H1 (cell line): ENCODE data around the gene AANAT. TPM values are rescaled to one million over a fixed set of nuclear protein-coding genes. Genes with fewer than 3 reads are reported as not detected.

Source experiments
- CTCF ChIA-PET: fragments of 300-600 bp; sonication (Branson Sonifier 250); formaldehyde crosslinking; loops from one replicate; lab custom pipeline; 2021; ENCODE audit not compliant: partially characterized antibody; lab: Charles Lee
- POLR2A ChIA-PET: fragments of 300-600 bp; sonication (Branson Sonifier 250); formaldehyde crosslinking; loops from one replicate; lab custom pipeline; 2021; ENCODE audit warnings: inconsistent platforms; ENCODE audit not compliant: partially characterized antibody; lab: Charles Lee
- DNase-seq, 2 experiments: peaks; one replicate each; pipeline versions ENCODE4 v3.0.0 to v3.0.0-alpha.2; 2010 to 2022; ENCODE audit warnings: low spot score in 2 of 2, low read depth in 1 of 2, mixed read lengths in 1 of 2
- FAIRE-seq: peaks from 2 replicates; lab custom pipeline; 2011; peaks lifted over from hg19 to GRCh38; lab: Jason Lieb, UNC
- H2AFZ ChIP-seq: 2 replicates; pipeline ENCODE4 v1.8.1; 2012; ENCODE audit warnings: low read length, inconsistent platforms
- H2AK5ac ChIP-seq: 2 replicates; pipeline ENCODE4 v1.6.1; 2013; ENCODE audit warnings: low read depth, low read length
- H2BK120ac ChIP-seq: replicated peaks from 2 replicates; pipeline ENCODE3; 2013; ENCODE audit warnings: low read depth, low read length, inconsistent platforms
- H2BK12ac ChIP-seq: 2 replicates; pipeline ENCODE4 v1.6.1; 2013; ENCODE audit warnings: low read depth, low read length
- H2BK15ac ChIP-seq: 2 replicates; pipeline ENCODE4 v1.6.1; 2013; ENCODE audit warnings: low read length
- H2BK20ac ChIP-seq: 2 replicates; pipeline ENCODE4 v1.6.1; 2013; ENCODE audit warnings: low read length
- H2BK5ac ChIP-seq: 2 replicates; pipeline ENCODE4 v1.6.1; 2013; ENCODE audit warnings: low read depth, low read length
- H3K14ac ChIP-seq: 2 replicates; pipeline ENCODE4 v1.6.1; 2013; ENCODE audit warnings: inconsistent platforms; ENCODE audit not compliant: insufficient read length
- H3K18ac ChIP-seq: 2 replicates; pipeline ENCODE4 v1.6.1; 2013; ENCODE audit warnings: low read length; ENCODE audit errors: extremely low read depth
- H3K23ac ChIP-seq: 2 replicates; pipeline ENCODE4 v1.6.1; 2013; ENCODE audit warnings: inconsistent platforms; ENCODE audit not compliant: insufficient read length
- H3K23me2 ChIP-seq: 2 replicates; pipeline ENCODE4 v1.6.1; 2013; ENCODE audit warnings: low read depth, low read length
- H3K27ac ChIP-seq: 2 replicates; pipeline ENCODE4 v1.6.1; 2011; ENCODE audit warnings: low read depth, low read length, inconsistent platforms
- H3K27me3 ChIP-seq, 4 experiments: replicated peaks in 1 of 4; 1 replicate in 1 of 4; 2 replicates in 3 of 4; pipeline versions ENCODE4 v1.6.1 to v1.8.1; 2011 to 2013; ENCODE audit warnings: low read length in 3 of 4, mild to moderate bottlenecking in 3 of 4, inconsistent platforms in 2 of 4, mixed read lengths in 2 of 4, moderate library complexity in 1 of 4; ENCODE audit not compliant: control insufficient read depth in 3 of 4, insufficient read depth in 3 of 4; ENCODE audit errors: extremely low read depth in 1 of 4
- H3K36me3 ChIP-seq, 4 experiments: 2 replicates each; pipeline versions ENCODE4 v1.6.1 to v1.8.1; 2011 to 2013; ENCODE audit warnings: mild to moderate bottlenecking in 4 of 4, low read length in 3 of 4, moderate library complexity in 2 of 4, control low read depth in 1 of 4, inconsistent platforms in 1 of 4; ENCODE audit not compliant: insufficient read depth in 4 of 4, control insufficient read depth in 2 of 4
- H3K4ac ChIP-seq: replicated peaks from 2 replicates; pipeline ENCODE3; 2013; ENCODE audit warnings: low read length, low read depth, mixed read lengths, inconsistent platforms; ENCODE audit not compliant: insufficient read length
- H3K4me1 ChIP-seq, 4 experiments: replicated peaks in 1 of 4; 1 replicate in 1 of 4; 2 replicates in 3 of 4; pipeline versions ENCODE4 v1.6.1 to v1.8.1; 2011 to 2013; ENCODE audit warnings: low read length in 3 of 4, inconsistent platforms in 2 of 4, mixed read lengths in 1 of 4; ENCODE audit not compliant: insufficient read depth in 4 of 4, control insufficient read depth in 3 of 4
- H3K4me2 ChIP-seq, 2 experiments: 2 replicates each; pipeline versions ENCODE4 v1.6.1 to v1.8.1; 2011 to 2013; ENCODE audit warnings: low read depth in 2 of 2, low read length in 2 of 2, control low read depth in 1 of 2, inconsistent platforms in 1 of 2, mild to moderate bottlenecking in 1 of 2; ENCODE audit not compliant: insufficient read depth in 1 of 2
- H3K4me3 ChIP-seq, 4 experiments: fragments of 200-600, 300-600 bp in 1 of 4; sonication (generic), shearing (Covaris generic), sonication (Bioruptor Twin) in 1 of 4; 2 replicates each; pipeline versions ENCODE4 v1.5.1 to v1.8.1; 2011 to 2016; ENCODE audit warnings: low read length in 4 of 4, low read depth in 3 of 4, control low read depth in 2 of 4, inconsistent platforms in 2 of 4, mild to moderate bottlenecking in 2 of 4, mixed read lengths in 1 of 4, moderate library complexity in 1 of 4; ENCODE audit not compliant: insufficient read depth in 2 of 4; ENCODE audit errors: extremely low read depth in 1 of 4
- H3K56ac ChIP-seq: replicated peaks from 2 replicates; pipeline ENCODE3; 2013; ENCODE audit warnings: low read depth, mild to moderate bottlenecking, mixed read lengths, low read length, inconsistent platforms; ENCODE audit not compliant: insufficient read length
- H3K79me1 ChIP-seq: 2 replicates; pipeline ENCODE4 v1.6.1; 2013; ENCODE audit warnings: low read depth, low read length, control low read depth
- H3K79me2 ChIP-seq, 2 experiments: 2 replicates each; pipeline versions ENCODE4 v1.6.1 to v1.8.1; 2012 to 2013; ENCODE audit warnings: low read length in 2 of 2, mild to moderate bottlenecking in 2 of 2, inconsistent platforms in 1 of 2; ENCODE audit not compliant: insufficient read depth in 2 of 2, control insufficient read depth in 1 of 2
- H3K9ac ChIP-seq, 4 experiments: replicated peaks in 1 of 4; 1 replicate in 1 of 4; 2 replicates in 3 of 4; pipeline versions ENCODE4 v1.6.1 to v1.8.1; 2011 to 2013; ENCODE audit warnings: low read depth in 3 of 4, low read length in 3 of 4, control low read depth in 2 of 4, mild to moderate bottlenecking in 2 of 4, moderate library complexity in 2 of 4, inconsistent platforms in 1 of 4; ENCODE audit errors: extremely low read depth in 1 of 4
- H3K9me3 ChIP-seq, 2 experiments: 2 replicates each; pipeline versions ENCODE4 v1.6.1 to v1.8.1; 2012 to 2013; ENCODE audit warnings: mild to moderate bottlenecking in 2 of 2, moderate library complexity in 2 of 2, control low read depth in 1 of 2, inconsistent platforms in 1 of 2, low read depth in 1 of 2, low read length in 1 of 2, mixed read lengths in 1 of 2; ENCODE audit not compliant: insufficient read depth in 2 of 2
- H4K20me1 ChIP-seq, 2 experiments: replicated peaks in 1 of 2; 2 replicates each; pipeline versions ENCODE3 to v1.8.1; 2011 to 2013; ENCODE audit warnings: inconsistent platforms in 2 of 2, low read length in 2 of 2, mild to moderate bottlenecking in 1 of 2; ENCODE audit not compliant: insufficient read depth in 2 of 2, control insufficient read depth in 1 of 2
- H4K5ac ChIP-seq: 2 replicates; pipeline ENCODE4 v1.6.1; 2013; ENCODE audit warnings: low read length, low read depth, mixed read lengths, inconsistent platforms; ENCODE audit not compliant: insufficient read length
- H4K8ac ChIP-seq: 2 replicates; pipeline ENCODE4 v1.8.0; 2013; ENCODE audit warnings: mild to moderate bottlenecking, moderate library complexity, low read length, inconsistent platforms; ENCODE audit not compliant: insufficient read depth; ENCODE audit errors: extremely low read depth
- H4K91ac ChIP-seq: replicated peaks from 2 replicates; pipeline ENCODE3; 2013; ENCODE audit warnings: low read length, mixed read lengths, inconsistent platforms; ENCODE audit not compliant: insufficient read length
- ASH2L ChIP-seq: fragments of 200-600, 300-600 bp; sonication (generic); IDR thresholded peaks from one replicate; pipeline ENCODE4 v1.7.1; 2017; ENCODE audit warnings: low read length
- CTBP2 ChIP-seq: IDR thresholded peaks from 2 replicates; pipeline ENCODE4 v1.7.0; 2011; ENCODE audit warnings: borderline replicate concordance, mild to moderate bottlenecking, moderate library complexity, mixed read lengths, low read length; ENCODE audit not compliant: insufficient read depth, insufficient read length
- HDAC2 ChIP-seq, 2 experiments: fragments of 300-600 bp in 1 of 2; sonication (generic) in 1 of 2; IDR thresholded peaks; 2 replicates each; pipeline ENCODE4 v1.6.1; 2011 to 2012; ENCODE audit warnings: low read depth in 2 of 2, low read length in 2 of 2, mild to moderate bottlenecking in 2 of 2, moderate library complexity in 2 of 2, borderline replicate concordance in 1 of 2, inconsistent platforms in 1 of 2
- JUND ChIP-seq: IDR thresholded peaks from 2 replicates; pipeline ENCODE4 v1.6.1; 2011; ENCODE audit warnings: mild to moderate bottlenecking, improper control_type of control experiment, low read length
- KDM5A ChIP-seq: fragments of 200-600 bp; IDR thresholded peaks from 2 replicates; pipeline ENCODE4 v1.7.1; 2012; ENCODE audit warnings: mild to moderate bottlenecking, low read length, inconsistent platforms, mixed read lengths
- PHF8 ChIP-seq: fragments of 200-600 bp; sonication (generic); conservative IDR thresholded peaks from 2 replicates; pipeline ENCODE4 v1.7.1; 2012; ENCODE audit warnings: low read depth, mild to moderate bottlenecking, inconsistent platforms, low read length, moderate library complexity
- RAD21 ChIP-seq, 2 experiments: IDR thresholded peaks in 1 of 2; conservative IDR thresholded peaks in 1 of 2; 2 replicates each; pipeline ENCODE4 v1.6.1; 2011; ENCODE audit warnings: low read depth in 2 of 2, low read length in 2 of 2, improper control_type of control experiment in 1 of 2, inconsistent platforms in 1 of 2, mild to moderate bottlenecking in 1 of 2, moderate library complexity in 1 of 2
- WGBS, 2 experiments: shearing (Covaris generic) in 1 of 2; methylation state at CpG; one replicate each; pipeline versions ENCODE4 v1.1.6 to v1.1.7; 2013 to 2015; ENCODE audit warnings: low lambda C conversion rate in 2 of 2, mixed read lengths in 2 of 2, inconsistent platforms in 1 of 2, low coverage in 1 of 2, missing lambda C conversion rate in 1 of 2; ENCODE audit not compliant: insufficient replicate concordance in 2 of 2, insufficient coverage in 1 of 2, insufficient read length in 1 of 2; ENCODE audit errors: extremely low coverage in 1 of 2, missing lambda C conversion rate in 1 of 2; 5-methylcytosine and 5-hydroxymethylcytosine counted together
- polyA plus RNA-seq, 7 experiments: library from polyadenylated mRNA; depleted of rRNA in 3 of 7; stranded (reverse) in 5 of 7; unstranded in 2 of 7; fragments of >200 nt in 5 of 7; fragments of 200-250 nt in 2 of 7; gene quantifications; 1 replicate in 5 of 7; 2 replicates in 1 of 7; 4 replicates in 1 of 7; pipeline versions ENCODE4 v1.2.1 to v1.2.3, GENCODE V29; 2011 to 2013; ENCODE audit warnings: missing spikeins in 2 of 7, mixed read lengths in 2 of 7
- total RNA-seq: library from RNA; stranded (reverse); fragmentation: NEBNext Ultra II Directional; extraction: Animal tissue kit (Norgen Biotek cat#: 25700); gene quantifications from 2 replicates; pipeline ENCODE4 v1.2.1, GENCODE V29; 2021
- TF ChIP-seq, protein P1 (sequence below): IDR thresholded peaks from 2 replicates; pipeline ENCODE4 v1.6.1; 2012; ENCODE audit warnings: inconsistent platforms
- TF ChIP-seq, protein P2 (sequence below), 3 experiments: IDR thresholded peaks; 1 replicate in 2 of 3; 2 replicates in 1 of 3; pipeline versions ENCODE4 v1.5.1 to v1.6.1; 2011; ENCODE audit warnings: low read length in 3 of 3, mild to moderate bottlenecking in 3 of 3, inconsistent platforms in 2 of 3, low read depth in 1 of 3, moderate library complexity in 1 of 3; ENCODE audit not compliant: insufficient read depth in 1 of 3; ENCODE audit errors: control extremely low read depth in 1 of 3

AANAT gene
- total and polyA plus RNA-seq, 2 of the 8 experiments (the other 6 are each of a cell fraction or from before 2014, with no cell fraction given): 0.53 TPM; not detected in 1

DNA sequence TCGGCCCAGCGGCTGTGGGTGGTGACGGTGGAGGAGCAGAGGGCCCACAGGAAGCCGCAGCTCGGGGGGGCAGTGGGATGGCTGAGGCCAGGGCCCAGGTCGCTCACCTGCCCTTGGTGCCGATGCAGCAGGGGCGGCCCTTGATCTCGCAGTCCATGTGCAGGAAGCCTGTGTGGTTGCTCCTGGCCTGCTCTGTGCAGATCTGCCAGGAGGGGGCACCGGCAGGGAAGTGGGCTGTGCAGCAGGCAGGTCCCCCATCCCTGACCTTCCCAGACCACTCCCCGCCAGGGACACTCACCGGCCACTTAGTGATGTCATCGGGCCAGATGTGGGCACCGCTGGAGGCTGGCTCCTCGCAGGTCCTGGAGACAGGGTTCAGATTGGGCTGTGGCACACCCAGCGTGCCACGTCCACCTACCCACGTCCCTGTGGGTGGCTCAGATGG, 6.2 kb downstream of the AANAT start:
- Histone ChIP-seq H4K5ac (no peak overlapping the region), H3K79me2 (no peaks in the 10 kb centered on the region), H3K56ac (no peak overlapping the region), H3K36me3 (peaks cover 0 to 10% (median 0%) of the 10 kb centered on the region in 4 experiments; a peak in 2 of 8 replicates), H3K27me3 (no peaks in the 10 kb centered on the region), H4K8ac (peak overlapping the region; percentile 45), H2BK120ac (no peak overlapping the region), H3K18ac (no peak overlapping the region), H3K9ac (no peak overlapping the region), H3K4me3 (no peak overlapping the region), H3K14ac (no peak overlapping the region), H3K23ac (no peak overlapping the region), H2BK20ac (no peak overlapping the region), H3K23me2 (no peaks in the 10 kb centered on the region), H2AK5ac (no peak overlapping the region), H3K4me2 (no peak overlapping the region), H2AFZ (no peak overlapping the region), H4K20me1 (peaks cover 0 to 7% of the 10 kb centered on the region in 2 experiments), H3K27ac (no peak overlapping the region), H3K9me3 (no peaks in the 10 kb centered on the region), H2BK12ac (no peak overlapping the region), H3K79me1 (no peaks in the 10 kb centered on the region), H4K91ac (no peak overlapping the region), H2BK5ac (no peak overlapping the region), H3K4ac (no peak overlapping the region), H2BK15ac (no peak overlapping the region), H3K4me1 (no peaks in the 10 kb centered on the region)
- FAIRE-seq (no peak), DNase-seq (peak in 1 of 2 experiments; percentile 85)
- POLR2A ChIA-PET: no interaction called here
- CTCF ChIA-PET: interaction anchor here (0.6 to 11.0 kb wide), 8 partner anchors 9 to 59 kb away, joined by 3 to 192 read pairs (median 8); partner anchors contain the start of gene RHBDF2
- 85% methylated on average over 16 of the region's 18 CpGs; no CpG with 5 or more reads in 1 of the 2 experiments for WGBS, 2 experiments
- TF ChIP-seq HDAC2 (IDR thresholded peaks at IDR 0.05; ENCODE audit: borderline replicate concordance in 1 of 2, low read depth in 2 of 2, low read length in 2 of 2) (no peak), JUND (0 out of 2 replicates have a peak, but pooled peaks have one; percentile 10), RAD21 (IDR thresholded peaks at IDR 0.05 in 1 of 2, conservative IDR thresholded peaks at IDR 0.05 in 1 of 2; ENCODE audit: low read depth in 2 of 2, low read length in 2 of 2) (peak; percentile 48 to 68), CTBP2 (no peak), ASH2L (no peak), KDM5A (no peak), PHF8 (no peak)
- TF ChIP-seq, protein P1, sequence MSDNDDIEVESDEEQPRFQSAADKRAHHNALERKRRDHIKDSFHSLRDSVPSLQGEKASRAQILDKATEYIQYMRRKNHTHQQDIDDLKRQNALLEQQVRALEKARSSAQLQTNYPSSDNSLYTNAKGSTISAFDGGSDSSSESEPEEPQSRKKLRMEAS: peak; percentile 64
- TF ChIP-seq, protein P2, sequence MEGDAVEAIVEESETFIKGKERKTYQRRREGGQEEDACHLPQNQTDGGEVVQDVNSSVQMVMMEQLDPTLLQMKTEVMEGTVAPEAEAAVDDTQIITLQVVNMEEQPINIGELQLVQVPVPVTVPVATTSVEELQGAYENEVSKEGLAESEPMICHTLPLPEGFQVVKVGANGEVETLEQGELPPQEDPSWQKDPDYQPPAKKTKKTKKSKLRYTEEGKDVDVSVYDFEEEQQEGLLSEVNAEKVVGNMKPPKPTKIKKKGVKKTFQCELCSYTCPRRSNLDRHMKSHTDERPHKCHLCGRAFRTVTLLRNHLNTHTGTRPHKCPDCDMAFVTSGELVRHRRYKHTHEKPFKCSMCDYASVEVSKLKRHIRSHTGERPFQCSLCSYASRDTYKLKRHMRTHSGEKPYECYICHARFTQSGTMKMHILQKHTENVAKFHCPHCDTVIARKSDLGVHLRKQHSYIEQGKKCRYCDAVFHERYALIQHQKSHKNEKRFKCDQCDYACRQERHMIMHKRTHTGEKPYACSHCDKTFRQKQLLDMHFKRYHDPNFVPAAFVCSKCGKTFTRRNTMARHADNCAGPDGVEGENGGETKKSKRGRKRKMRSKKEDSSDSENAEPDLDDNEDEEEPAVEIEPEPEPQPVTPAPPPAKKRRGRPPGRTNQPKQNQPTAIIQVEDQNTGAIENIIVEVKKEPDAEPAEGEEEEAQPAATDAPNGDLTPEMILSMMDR (IDR thresholded peaks at IDR 0.05; ENCODE audit: control extremely low read depth in 1 of 3, insufficient read depth in 1 of 3, low read depth in 1 of 3, low read length in 3 of 3): peak; percentile 71 to 83 (median 78)
